ENCODE measurements around the gene CD52.
A peak's percentile ranks its signal among the peaks of the same experiment; 100 is the strongest.

Gene CD52

GRCh38 chr1:26363549-26364448 lies 46.0 kb downstream of the CD52 start (continued):
- TF ChIP-seq ZBTB26 (tag by site-specific recombination; optimal IDR thresholded peaks at IDR 0.05) (no peak), ZNF146 (tag by site-specific recombination; IDR thresholded peaks at IDR 0.05) (no peak), ZNF514 (tag by site-specific recombination; IDR thresholded peaks at IDR 0.05) (no peak), ZBTB17 (tag by site-specific recombination; IDR thresholded peaks at IDR 0.05) (peak; percentile 68), ZNF510 (tag by site-specific recombination; IDR thresholded peaks at IDR 0.05; ENCODE audit: insufficient replicate concordance) (no peak), ZNF433 (tag by site-specific recombination; IDR thresholded peaks at IDR 0.05; ENCODE audit: low read depth) (no peak), SP7 (tag by site-specific recombination; IDR thresholded peaks at IDR 0.05) (peak; percentile 31; the same call in 1 of the 2 replicates), ZNF660 (tag by site-specific recombination; IDR thresholded peaks at IDR 0.05) (peak; percentile 76; the same call in 1 of the 2 replicates), ZNF2 (tag by site-specific recombination; IDR thresholded peaks at IDR 0.05) (peak; percentile 46; the same call in 1 of the 2 replicates), ZNF280D (tag by site-specific recombination; IDR thresholded peaks at IDR 0.05) (no peak), CTCF (tag by site-specific recombination; IDR thresholded peaks at IDR 0.05) (peak; percentile 79)

GRCh38 chr1:26364956-26365355 lies 47.2 kb downstream of the CD52 start:
- CTCF ChIA-PET, result interaction anchor here (0.5 to 3.8 kb wide), 25 partner anchors 11 to 331 kb away, joined by 3 to 81 read pairs (median 4); partner anchors contain the start of genes CEP85, CRYBG2 and SH3BGRL3
- POLR2A ChIA-PET, result no interaction called here
- no peak overlapping the region for H3K27ac ChIP-seq (ENCODE audit: extremely low read depth, low read depth, low read length)
- no peaks in the 10 kb centered on the region for H3K9me3 ChIP-seq (ENCODE audit: control insufficient read depth, insufficient read depth, low read depth, low read length)
- H3K36me3 ChIP-seq (ENCODE audit: control insufficient read depth in 2 of 2, insufficient read depth in 1 of 2, low read length in 2 of 2), result no peaks in the 10 kb centered on the region
- TF ChIP-seq ZNF488 (tag by site-specific recombination; IDR thresholded peaks at IDR 0.05), result no peak
- no peak for TF ChIP-seq ZBTB8A (tag by site-specific recombination; IDR thresholded peaks at IDR 0.05)
- no peak for TF ChIP-seq GLIS2 (tag by site-specific recombination; IDR thresholded peaks at IDR 0.05)
- no peak overlapping the region for H3K4me3 ChIP-seq (ENCODE audit: low read depth, low read length)
- no peaks in the 10 kb centered on the region for H3K4me1 ChIP-seq (ENCODE audit: control insufficient read depth, insufficient read depth, low read length)

- H3K4me1 ChIP-seq (ENCODE audit: control insufficient read depth, insufficient read depth, low read length), result no peaks in the 10 kb centered on the region
- no peaks in the 10 kb centered on the region for H3K36me3 ChIP-seq (ENCODE audit: control insufficient read depth in 2 of 2, insufficient read depth in 1 of 2, low read length in 2 of 2)
- ChIA-PET POLR2A (no interaction called here), CTCF (interaction anchor here (1.0 to 1.1 kb wide), 2 partner anchors 82 to 90 kb away, joined by 3 to 7 read pairs; no protein-coding TSS in a partner anchor)
- H3K9me3 ChIP-seq (ENCODE audit: control insufficient read depth, insufficient read depth, low read depth, low read length), result no peaks in the 10 kb centered on the region
- no peak overlapping the region for H3K27ac ChIP-seq (ENCODE audit: extremely low read depth, low read depth, low read length)
- no peak overlapping the region for H3K4me3 ChIP-seq (ENCODE audit: low read depth, low read length)
- TF ChIP-seq ZBTB11 (tag by site-specific recombination; conservative IDR thresholded peaks at IDR 0.05; ENCODE audit: low read depth) (no peak), ZNF571 (tag by site-specific recombination; IDR thresholded peaks at IDR 0.05) (no peak), ZNF639 (tag by site-specific recombination; IDR thresholded peaks at IDR 0.05) (no peak), TRIM28 (IDR thresholded peaks at IDR 0.05; ENCODE audit: borderline replicate concordance, low read length) (no peak), ZNF211 (tag by site-specific recombination; IDR thresholded peaks at IDR 0.05; ENCODE audit: low read depth) (no peak)
Observed at GRCh38 chr1:26367441-26367840, 49.7 kb downstream of the CD52 start.

Measured in HEK293 (cell line).